IPS-18a (cell line): Measurements from ENCODE around the gene KLHL18.
"Not testable (repeated sequence)": the region's sequence is repeated elsewhere in the genome, so short reads cannot be mapped to it uniquely, and the experiment has no call there.

Experiments
- H3K27ac ChIP-seq: one replicate; pipeline ENCODE4 v1.5.1; 2013; ENCODE audit warnings: low read length
- H3K27me3 ChIP-seq: one replicate; pipeline ENCODE4 v1.6.1; 2013; ENCODE audit warnings: mild to moderate bottlenecking, low read length; ENCODE audit not compliant: control insufficient read depth, insufficient read depth
- H3K36me3 ChIP-seq: one replicate; pipeline ENCODE4 v1.6.1; 2013; ENCODE audit warnings: low read depth, low read length; ENCODE audit not compliant: control insufficient read depth
- H3K4me1 ChIP-seq: one replicate; pipeline ENCODE4 v1.6.1; 2013; ENCODE audit warnings: low read depth, low read length; ENCODE audit not compliant: control insufficient read depth
- H3K4me3 ChIP-seq: one replicate; pipeline ENCODE4 v1.5.1; 2013; ENCODE audit warnings: low read length
- H3K9ac ChIP-seq: one replicate; pipeline ENCODE4 v1.6.1; 2013; ENCODE audit warnings: mild to moderate bottlenecking, low read length, moderate library complexity
- H3K9me3 ChIP-seq: one replicate; pipeline ENCODE4 v1.6.1; 2013; ENCODE audit warnings: low read depth, low read length; ENCODE audit not compliant: control insufficient read depth

KLHL18 gene

GRCh38 chr3:47343471-47343971 lies 60.8 kb downstream of the KLHL18 start:
- no peak overlapping the region for H3K9ac ChIP-seq
- H3K36me3 ChIP-seq, result peaks cover 51% of the 10 kb centered on the region
- no peaks in the 10 kb centered on the region for H3K4me1 ChIP-seq
- no peak overlapping the region for H3K27ac ChIP-seq
- H3K4me3 ChIP-seq, result no peak overlapping the region
- H3K27me3 ChIP-seq, result no peaks in the 10 kb centered on the region
- no peaks in the 10 kb centered on the region for H3K9me3 ChIP-seq

- peaks cover 42% of the 10 kb centered on the region for H3K36me3 ChIP-seq
Measured at GRCh38 chr3:47344971-47345370, 62.2 kb downstream of the KLHL18 start.

DNA sequence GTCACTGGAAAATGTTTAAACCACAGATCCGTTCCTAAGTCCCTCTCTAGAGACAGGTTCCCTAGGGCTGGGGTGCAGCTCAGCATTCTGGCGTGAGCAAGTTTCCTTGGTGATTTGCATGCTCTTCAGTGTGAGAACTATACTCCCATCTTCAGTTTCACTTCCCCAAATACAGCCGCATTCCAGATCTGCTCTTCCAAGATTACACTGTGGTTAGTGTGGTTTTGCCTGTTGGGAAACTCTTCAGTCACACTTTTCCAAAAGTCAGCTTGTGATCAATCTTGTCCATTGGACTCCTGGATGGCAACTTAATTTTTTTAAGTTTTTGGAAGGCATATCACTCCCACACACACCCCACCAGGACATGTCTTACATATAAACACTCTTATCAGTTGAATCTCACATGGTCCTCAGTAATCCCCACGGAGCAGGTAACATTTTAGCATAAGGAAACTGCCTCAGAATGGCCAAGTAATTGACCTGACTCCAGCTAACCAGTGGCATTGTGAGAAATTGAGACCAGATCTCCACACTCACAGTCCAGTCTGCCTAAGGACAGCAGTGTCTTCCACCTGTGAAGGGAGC lies 64.6 kb downstream of the KLHL18 start:
- Histone ChIP-seq H3K27ac (no peak overlapping the region), H3K9me3 (no peaks in the 10 kb centered on the region), H3K9ac (no peak overlapping the region), H3K27me3 (no peaks in the 10 kb centered on the region), H3K4me3 (no peak overlapping the region), H3K36me3 (peaks cover 33% of the 10 kb centered on the region), H3K4me1 (no peaks in the 10 kb centered on the region)

More at GRCh38 chr3:47344971-47345370, 62.2 kb downstream of the KLHL18 start:
- no peak overlapping the region for H3K4me3 ChIP-seq
- no peak overlapping the region for H3K9ac ChIP-seq
- H3K27ac ChIP-seq, result no peak overlapping the region
- no peaks in the 10 kb centered on the region for H3K27me3 ChIP-seq
- no peaks in the 10 kb centered on the region for H3K4me1 ChIP-seq
- H3K9me3 ChIP-seq, result no peaks in the 10 kb centered on the region

DNA sequence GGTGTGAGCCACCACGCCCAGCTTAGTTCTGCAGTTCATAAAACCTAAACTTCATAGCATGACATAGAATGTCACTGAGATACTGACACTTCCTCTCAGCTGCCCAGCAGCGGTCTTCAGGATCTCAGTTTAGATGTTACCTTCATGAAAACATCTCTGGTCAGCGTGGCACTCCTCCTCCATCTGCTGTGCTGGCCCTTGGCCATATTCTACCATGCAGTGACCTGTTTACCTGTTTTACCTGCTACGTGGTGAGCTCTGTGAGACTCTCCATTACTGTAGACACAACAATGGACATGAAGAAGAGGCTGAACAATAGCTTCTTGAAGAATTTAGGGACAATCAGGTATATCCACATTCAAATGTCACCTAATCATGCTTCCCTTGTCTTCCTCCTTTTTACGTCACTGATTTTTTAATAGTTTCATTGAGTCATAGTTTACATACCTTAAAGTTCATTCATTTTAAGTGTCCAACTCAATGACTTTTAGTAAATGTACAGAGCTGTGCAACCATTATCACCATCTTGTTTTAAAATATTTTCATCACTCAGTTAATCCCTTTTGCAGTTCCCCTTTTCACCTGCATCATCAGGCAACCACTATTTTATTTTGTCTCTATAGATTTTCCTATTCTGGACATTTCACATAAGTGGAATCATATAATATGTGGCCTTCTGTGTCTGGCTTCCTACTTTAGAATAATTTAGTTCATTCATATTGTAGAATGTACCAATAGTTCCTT lies 65.8 kb downstream of the KLHL18 start:
- H3K4me3 ChIP-seq, result no peak overlapping the region
- H3K36me3 ChIP-seq, result peaks cover 22% of the 10 kb centered on the region
- no peak overlapping the region for H3K9ac ChIP-seq
- H3K27ac ChIP-seq, result no peak overlapping the region
- H3K27me3 ChIP-seq, result no peaks in the 10 kb centered on the region
- H3K9me3 ChIP-seq, result no peaks in the 10 kb centered on the region
- H3K4me1 ChIP-seq, result no peaks in the 10 kb centered on the region

GRCh38 chr3:47355010-47355409 lies 72.3 kb downstream of the KLHL18 start:
- Histone ChIP-seq H3K4me1 (no peaks in the 10 kb centered on the region), H3K27me3 (no peaks in the 10 kb centered on the region), H3K9ac (no peak overlapping the region), H3K27ac (no peak overlapping the region), H3K4me3 (no peak overlapping the region), H3K36me3 (no peaks in the 10 kb centered on the region), H3K9me3 (no peaks in the 10 kb centered on the region)

GRCh38 chr3:47356201-47356600 lies 73.5 kb downstream of the KLHL18 start:
- Histone ChIP-seq H3K27me3 (no peaks in the 10 kb centered on the region), H3K36me3 (no peaks in the 10 kb centered on the region), H3K27ac (no peak overlapping the region), H3K9me3 (no peaks in the 10 kb centered on the region), H3K9ac (no peak overlapping the region), H3K4me3 (no peak overlapping the region), H3K4me1 (no peaks in the 10 kb centered on the region)

GRCh38 chr3:47359323-47359722 lies 76.6 kb downstream of the KLHL18 start:
- H3K27ac ChIP-seq, result no peak overlapping the region
- no peak overlapping the region for H3K4me3 ChIP-seq
- no peaks in the 10 kb centered on the region for H3K27me3 ChIP-seq
- no peaks in the 10 kb centered on the region for H3K4me1 ChIP-seq
- H3K9me3 ChIP-seq, result no peaks in the 10 kb centered on the region
- no peak overlapping the region for H3K9ac ChIP-seq
- no peaks in the 10 kb centered on the region for H3K36me3 ChIP-seq

GRCh38 chr3:47360110-47360517 lies 77.4 kb downstream of the KLHL18 start:
- not testable (repeated sequence) for H3K9ac ChIP-seq, H3K4me1 ChIP-seq, H3K27me3 ChIP-seq, H3K27ac ChIP-seq, H3K4me3 ChIP-seq, H3K36me3 ChIP-seq, H3K9me3 ChIP-seq

DNA sequence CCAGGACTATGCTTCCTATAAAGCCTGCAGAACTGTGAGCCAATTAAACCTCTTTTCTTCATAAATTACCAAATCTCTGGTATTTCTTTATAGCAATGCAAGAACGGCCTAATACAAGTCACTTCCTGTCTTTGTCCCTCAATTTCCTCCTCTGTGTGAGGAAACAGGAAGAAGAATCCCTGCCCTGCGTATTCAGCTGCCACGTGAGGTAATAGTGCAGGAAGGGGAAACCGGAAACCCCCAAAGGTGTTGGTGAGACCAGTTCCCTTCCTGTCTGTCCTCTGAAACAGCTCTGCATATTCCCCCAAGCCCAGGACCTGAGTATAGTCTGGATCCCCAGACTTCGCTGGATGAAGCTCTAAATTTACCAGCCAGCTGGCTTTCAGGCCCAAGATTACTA lies 80.0 kb downstream of the KLHL18 start:
- no peak overlapping the region for H3K27ac ChIP-seq
- no peak overlapping the region for H3K9ac ChIP-seq
- H3K36me3 ChIP-seq, result no peaks in the 10 kb centered on the region
- H3K4me1 ChIP-seq, result no peaks in the 10 kb centered on the region
- H3K27me3 ChIP-seq, result no peaks in the 10 kb centered on the region
- H3K9me3 ChIP-seq, result no peaks in the 10 kb centered on the region
- H3K4me3 ChIP-seq, result no peak overlapping the region

DNA sequence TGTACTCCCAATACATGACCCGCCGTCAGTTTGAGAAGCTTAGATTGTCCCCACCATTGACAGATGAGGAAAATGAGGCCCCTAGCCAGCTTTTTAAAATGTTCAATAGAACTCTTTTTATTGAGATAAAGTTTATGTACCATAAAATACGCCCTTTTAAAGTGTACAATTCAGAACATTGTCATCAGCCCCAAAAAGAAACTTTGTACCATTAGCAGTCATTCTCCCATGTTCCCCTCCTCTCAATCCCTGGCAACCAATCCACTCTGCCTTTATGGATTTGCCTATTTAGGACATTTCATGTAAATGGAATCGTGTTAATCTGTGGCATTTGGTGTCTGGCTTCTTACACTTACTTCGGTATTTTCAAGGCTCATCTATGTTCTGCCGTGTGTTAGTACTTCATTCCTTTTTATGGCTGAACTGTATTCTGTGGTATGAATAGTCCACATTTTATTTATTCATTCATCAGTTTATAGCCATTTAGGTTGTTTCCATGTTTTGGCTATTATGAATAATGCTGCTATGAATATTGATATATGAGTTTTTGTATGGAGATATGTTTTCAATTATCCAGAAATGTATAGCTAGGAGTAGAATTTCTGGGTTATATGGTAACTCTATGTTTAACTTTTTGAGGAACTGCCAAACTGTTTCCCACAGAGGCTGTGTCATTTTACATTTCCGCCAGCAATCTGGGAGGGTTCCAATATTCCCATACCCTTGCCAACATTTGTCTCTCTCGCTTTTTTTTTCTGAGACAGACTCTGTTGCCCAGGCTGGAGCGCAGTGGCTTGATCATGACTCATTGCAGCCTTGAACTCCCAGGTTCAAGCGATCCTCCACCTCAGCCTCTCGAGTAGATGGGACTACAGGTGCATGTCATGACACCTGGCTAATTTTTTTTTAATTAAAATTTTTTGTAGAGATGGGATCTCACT lies 82.7 kb downstream of the KLHL18 start:
- Histone ChIP-seq H3K9ac (no peak overlapping the region), H3K4me1 (no peaks in the 10 kb centered on the region), H3K36me3 (no peaks in the 10 kb centered on the region), H3K27ac (no peak overlapping the region), H3K4me3 (no peak overlapping the region), H3K27me3 (no peaks in the 10 kb centered on the region), H3K9me3 (no peaks in the 10 kb centered on the region)

DNA sequence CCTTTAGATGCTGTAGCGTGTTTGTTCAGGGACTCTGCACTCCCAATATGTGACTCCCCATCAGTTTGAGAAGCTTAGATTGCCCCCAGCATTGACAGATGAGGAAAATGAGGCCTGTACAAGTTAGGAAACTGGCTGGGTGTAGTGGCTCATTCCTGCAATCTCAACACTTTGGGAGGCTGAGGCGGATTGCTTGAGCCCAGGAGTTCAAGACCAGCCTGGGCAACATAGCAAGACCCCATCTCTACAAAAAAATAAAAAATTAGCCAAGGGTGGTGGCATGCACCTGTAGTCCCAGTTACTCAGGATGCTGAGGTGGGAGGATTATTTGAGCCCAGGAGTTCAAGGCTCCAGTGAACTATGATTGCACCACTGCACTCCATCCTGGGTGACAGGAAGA lies 84.1 kb downstream of the KLHL18 start:
- Histone ChIP-seq H3K9ac (no peak overlapping the region), H3K27ac (no peak overlapping the region), H3K4me1 (no peaks in the 10 kb centered on the region), H3K27me3 (no peaks in the 10 kb centered on the region), H3K36me3 (no peaks in the 10 kb centered on the region), H3K9me3 (no peaks in the 10 kb centered on the region), H3K4me3 (no peak overlapping the region)
